GM23338 (cell line): Measurements from ENCODE around the gene MAGI1. TPM values are rescaled to one million over a fixed set of nuclear protein-coding genes. Genes with fewer than 3 reads are reported as not detected.

Experiments
- ATAC-seq: fragments of 200-7000 bp; cut with Tn5 transposase; 3 replicates; pipeline ENCODE4 v1.9.1; 2020
- DNase-seq: peaks from one replicate; pipeline ENCODE4 v3.0.0-alpha.2; 2015; ENCODE audit warnings: low spot score
- H2AFZ ChIP-seq: fragments of 200-600 bp; sonication (generic); 2 replicates; pipeline ENCODE4 v1.8.0; 2016; ENCODE audit warnings: antibody characterized with exemption, mild to moderate bottlenecking, moderate library complexity
- H3F3A ChIP-seq: fragments of 200-600 bp; sonication (generic); replicated peaks from 2 replicates; pipeline ENCODE4 v1.8.0; 2017; ENCODE audit warnings: antibody characterized with exemption, mixed run types, low read depth
- H3K27ac ChIP-seq: fragments of 200-600 bp; sonication (generic); 2 replicates; pipeline ENCODE4 v1.6.1; 2016; ENCODE audit warnings: low read depth
- H3K27me3 ChIP-seq: fragments of 200-600 bp; sonication (generic); 2 replicates; pipeline ENCODE4 v1.8.0; 2016; ENCODE audit warnings: mild to moderate bottlenecking, mixed run types, moderate library complexity; ENCODE audit not compliant: insufficient read depth
- H3K36me3 ChIP-seq: fragments of 200-600 bp; sonication (generic); 2 replicates; pipeline ENCODE4 v1.8.0; 2016; ENCODE audit warnings: mild to moderate bottlenecking; ENCODE audit not compliant: insufficient read depth
- H3K4me1 ChIP-seq: fragments of 200-600 bp; sonication (generic); 2 replicates; pipeline ENCODE4 v1.8.0; 2016; ENCODE audit warnings: mild to moderate bottlenecking, moderate library complexity; ENCODE audit not compliant: insufficient read depth
- H3K4me2 ChIP-seq: fragments of 200-600 bp; sonication (generic); 2 replicates; pipeline ENCODE4 v1.7.1; 2017; ENCODE audit warnings: mixed run types
- H3K4me3 ChIP-seq: fragments of 200-600 bp; sonication (generic); 2 replicates; pipeline ENCODE4 v1.6.1; 2016; ENCODE audit warnings: mixed run types
- H3K79me2 ChIP-seq: fragments of 200-600 bp; sonication (generic); replicated peaks from 2 replicates; pipeline ENCODE4 v1.8.0; 2017; ENCODE audit warnings: mild to moderate bottlenecking; ENCODE audit not compliant: insufficient read depth
- H3K9me2 ChIP-seq: fragments of 200-600 bp; sonication (generic); 2 replicates; pipeline ENCODE4 v1.8.0; 2017; ENCODE audit not compliant: insufficient read depth
- H4K20me1 ChIP-seq: fragments of 200-600 bp; sonication (generic); replicated peaks from 2 replicates; pipeline ENCODE4 v1.8.0; 2017; ENCODE audit warnings: mild to moderate bottlenecking; ENCODE audit not compliant: insufficient read depth
- H3K27ac Mint-ChIP-seq: 2 replicates; pipeline ENCODE4 v1.8.0; 2020; ENCODE audit warnings: inconsistent platforms, mild to moderate bottlenecking, moderate library complexity, mixed read lengths
- H3K27me3 Mint-ChIP-seq: 3 replicates; pipeline ENCODE4 v1.8.0; 2022; ENCODE audit warnings: low read depth, mild to moderate bottlenecking, moderate library complexity, mixed read lengths, inconsistent platforms; ENCODE audit not compliant: insufficient read depth, poor library complexity
- H3K36me3 Mint-ChIP-seq: 3 replicates; pipeline ENCODE4 v1.8.0; 2021; ENCODE audit warnings: low read depth, mild to moderate bottlenecking, inconsistent platforms, moderate library complexity, mixed read lengths
- H3K4me1 Mint-ChIP-seq: 3 replicates; pipeline ENCODE4 v1.8.0; 2020; ENCODE audit warnings: mild to moderate bottlenecking, inconsistent platforms, mixed read lengths
- H3K4me3 Mint-ChIP-seq: 3 replicates; pipeline ENCODE4 v1.8.0; 2021; ENCODE audit warnings: moderate library complexity, mild to moderate bottlenecking, inconsistent platforms, mixed read lengths
- H3K9me3 Mint-ChIP-seq: 3 replicates; pipeline ENCODE4 v1.8.0; 2020; ENCODE audit warnings: moderate library complexity, mild to moderate bottlenecking, inconsistent platforms, mixed read lengths
- CREB1 ChIP-seq: fragments of 250-450 bp; sonication (Bioruptor Pico); IDR thresholded peaks from 2 replicates; pipeline ENCODE4 v1.5.0; 2020; ENCODE audit warnings: low read depth, mild to moderate bottlenecking, moderate library complexity
- EZH2 ChIP-seq: fragments of 200-600 bp; sonication (generic); IDR thresholded peaks from one replicate; pipeline ENCODE4 v1.8.0; 2017; ENCODE audit warnings: antibody characterized with exemption, mild to moderate bottlenecking, low read depth; ENCODE audit not compliant: unreplicated experiment
- STAT1 ChIP-seq: IDR thresholded peaks from one replicate; pipeline ENCODE4 v1.6.1; 2016; ENCODE audit warnings: antibody characterized with exemption; ENCODE audit not compliant: unreplicated experiment
- ZNF114 ChIP-seq: fragments of 250-450 bp; sonication (Bioruptor Pico); IDR thresholded peaks from 2 replicates; pipeline ENCODE4 v1.5.0; 2020; ENCODE audit warnings: mild to moderate bottlenecking, moderate library complexity
- ZNF331 ChIP-seq: fragments of 250-450 bp; sonication (Bioruptor Pico); IDR thresholded peaks from 2 replicates; pipeline ENCODE4 v1.5.0; 2020; ENCODE audit warnings: low read depth, mild to moderate bottlenecking, moderate library complexity
- ZNF462 ChIP-seq: fragments of 250-450 bp; sonication (Bioruptor Pico); IDR thresholded peaks from 2 replicates; pipeline ENCODE4 v1.5.0; 2020; ENCODE audit warnings: mild to moderate bottlenecking, moderate library complexity
- polyA plus RNA-seq: library from polyadenylated mRNA; unstranded; fragments of >200 nt; fragmentation: Nextera tagmentation; extraction: Ambion mirVana; gene quantifications from 2 replicates; pipeline ENCODE4 v1.2.1, GENCODE V29; 2016
- total RNA-seq: library from RNA; depleted of rRNA; stranded (reverse); fragments of >200 nt; shearing (Covaris generic); gene quantifications from 2 replicates; pipeline ENCODE4 v1.2.3, GENCODE V29; 2014
- TF ChIP-seq, protein P1 (sequence below), 2 experiments: fragments of 200-600 bp in 1 of 2; sonication (generic) in 1 of 2; conservative IDR thresholded peaks; 2 replicates each; pipeline versions ENCODE4 v1.5.1 to v1.6.1; 2016 to 2017; ENCODE audit warnings: antibody characterized with exemption in 2 of 2, low read depth in 2 of 2, mild to moderate bottlenecking in 2 of 2, moderate library complexity in 1 of 2

The MAGI1 gene
- total and polyA plus RNA-seq, 2 experiments from 2014 or later, result 27.4 to 71.2 TPM

GRCh38 chr3:65672061-65672460, 366.7 kb downstream of the MAGI1 start:
- no peaks in the 10 kb centered on the region; the same call in 1 of the 2 replicates for H3K79me2 ChIP-seq
- Mint-ChIP-seq H3K36me3 (no peaks in the 10 kb centered on the region), H3K9me3 (no peaks in the 10 kb centered on the region), H3K27me3 (no peaks in the 10 kb centered on the region), H3K27ac (no peak overlapping the region), H3K4me3 (no peak overlapping the region), H3K4me1 (peaks cover 54% of the 10 kb centered on the region)
- H3F3A ChIP-seq, result no peaks in the 10 kb centered on the region
- TF ChIP-seq ZNF462 (no peak), ZNF114 (CRISPR knock-in tag) (no peak), CREB1 (CRISPR knock-in tag) (no peak), EZH2 (no peak), STAT1 (no peak), ZNF331 (no peak)
- TF ChIP-seq, protein P1, sequence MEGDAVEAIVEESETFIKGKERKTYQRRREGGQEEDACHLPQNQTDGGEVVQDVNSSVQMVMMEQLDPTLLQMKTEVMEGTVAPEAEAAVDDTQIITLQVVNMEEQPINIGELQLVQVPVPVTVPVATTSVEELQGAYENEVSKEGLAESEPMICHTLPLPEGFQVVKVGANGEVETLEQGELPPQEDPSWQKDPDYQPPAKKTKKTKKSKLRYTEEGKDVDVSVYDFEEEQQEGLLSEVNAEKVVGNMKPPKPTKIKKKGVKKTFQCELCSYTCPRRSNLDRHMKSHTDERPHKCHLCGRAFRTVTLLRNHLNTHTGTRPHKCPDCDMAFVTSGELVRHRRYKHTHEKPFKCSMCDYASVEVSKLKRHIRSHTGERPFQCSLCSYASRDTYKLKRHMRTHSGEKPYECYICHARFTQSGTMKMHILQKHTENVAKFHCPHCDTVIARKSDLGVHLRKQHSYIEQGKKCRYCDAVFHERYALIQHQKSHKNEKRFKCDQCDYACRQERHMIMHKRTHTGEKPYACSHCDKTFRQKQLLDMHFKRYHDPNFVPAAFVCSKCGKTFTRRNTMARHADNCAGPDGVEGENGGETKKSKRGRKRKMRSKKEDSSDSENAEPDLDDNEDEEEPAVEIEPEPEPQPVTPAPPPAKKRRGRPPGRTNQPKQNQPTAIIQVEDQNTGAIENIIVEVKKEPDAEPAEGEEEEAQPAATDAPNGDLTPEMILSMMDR (conservative IDR thresholded peaks at IDR 0.05; ENCODE audit: low read depth in 2 of 2), result no peak
- no peak overlapping the region for H3K4me2 ChIP-seq
- no peaks in the 10 kb centered on the region for H3K27me3 ChIP-seq
- H3K36me3 ChIP-seq, result no peaks in the 10 kb centered on the region
- DNase-seq (no peak), ATAC-seq (no peak)
- H2AFZ ChIP-seq, result no peak overlapping the region
- no peaks in the 10 kb centered on the region for H3K9me2 ChIP-seq
- peaks cover 26% of the 10 kb centered on the region for H3K4me1 ChIP-seq
- H3K4me3 ChIP-seq, result no peak overlapping the region
- no peaks in the 10 kb centered on the region for H4K20me1 ChIP-seq
- no peak overlapping the region for H3K27ac ChIP-seq
